ENCODE data around the gene TMEM176B. TPM values are rescaled to one million over a fixed set of nuclear protein-coding genes. Genes with fewer than 3 reads are reported as not detected.

Gene TMEM176B
- polyA plus RNA-seq, 3 donors, result 30.6 to 1,279 (median 415) TPM

DNA sequence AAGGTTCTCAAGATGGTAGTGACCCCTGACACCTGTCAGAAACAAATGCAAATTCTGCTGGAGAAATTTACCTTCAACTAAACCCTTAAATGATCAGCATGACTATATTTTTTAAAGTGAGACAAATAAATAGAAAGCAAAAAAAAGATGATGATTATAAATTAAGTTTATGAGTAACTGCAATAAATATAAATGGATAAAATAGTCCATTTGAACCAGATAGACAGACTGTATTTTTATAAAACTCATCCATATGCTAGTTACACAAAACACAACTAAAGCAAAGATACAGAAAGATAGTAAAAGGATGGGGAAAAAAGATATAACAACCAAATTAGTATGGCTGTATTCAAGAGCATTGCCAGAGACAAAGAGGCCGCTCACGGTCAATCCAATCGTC, 6.3 kb upstream of the TMEM176B start:
- no peak overlapping the region for H3K4me2 ChIP-seq (replicated peaks; ENCODE audit: extremely low read depth, low read length, poor library complexity, severe bottlenecking)
- Mint-ChIP-seq H3K9me3 (peaks cover 8 to 21% (median 16%) of the 10 kb centered on the region in 7 donors), H3K4me3 (no peak overlapping the region), H3K27me3 (ENCODE audit: low read depth in 3 of 3) (peaks cover 3 to 19% (median 14%) of the 10 kb centered on the region in 3 donors), H3K36me3 (peaks cover 37 to 46% of the 10 kb centered on the region in 2 donors), H3K4me1 (peaks cover 15% of the 10 kb centered on the region), H3K27ac (no peak overlapping the region)
- intact Hi-C loops (cut with micrococcal nuclease), result loop anchor here in 1 of 2 donors (5.0 kb wide), 1 partner anchor 34 kb away; no protein-coding TSS in a partner anchor
- H4K20me1 ChIP-seq (ENCODE audit: insufficient read depth, low read length), result peaks cover 11% of the 10 kb centered on the region
- TF ChIP-seq, protein P1, sequence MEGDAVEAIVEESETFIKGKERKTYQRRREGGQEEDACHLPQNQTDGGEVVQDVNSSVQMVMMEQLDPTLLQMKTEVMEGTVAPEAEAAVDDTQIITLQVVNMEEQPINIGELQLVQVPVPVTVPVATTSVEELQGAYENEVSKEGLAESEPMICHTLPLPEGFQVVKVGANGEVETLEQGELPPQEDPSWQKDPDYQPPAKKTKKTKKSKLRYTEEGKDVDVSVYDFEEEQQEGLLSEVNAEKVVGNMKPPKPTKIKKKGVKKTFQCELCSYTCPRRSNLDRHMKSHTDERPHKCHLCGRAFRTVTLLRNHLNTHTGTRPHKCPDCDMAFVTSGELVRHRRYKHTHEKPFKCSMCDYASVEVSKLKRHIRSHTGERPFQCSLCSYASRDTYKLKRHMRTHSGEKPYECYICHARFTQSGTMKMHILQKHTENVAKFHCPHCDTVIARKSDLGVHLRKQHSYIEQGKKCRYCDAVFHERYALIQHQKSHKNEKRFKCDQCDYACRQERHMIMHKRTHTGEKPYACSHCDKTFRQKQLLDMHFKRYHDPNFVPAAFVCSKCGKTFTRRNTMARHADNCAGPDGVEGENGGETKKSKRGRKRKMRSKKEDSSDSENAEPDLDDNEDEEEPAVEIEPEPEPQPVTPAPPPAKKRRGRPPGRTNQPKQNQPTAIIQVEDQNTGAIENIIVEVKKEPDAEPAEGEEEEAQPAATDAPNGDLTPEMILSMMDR (IDR thresholded peaks at IDR 0.05), result no peak
- DNase-seq, result no peak
- H3K27ac ChIP-seq (ENCODE audit: low read depth in 1 of 2, low read length in 2 of 2), result no peak overlapping the region
- H2AFZ ChIP-seq (ENCODE audit: insufficient read depth, low read depth, low read length, poor library complexity, severe bottlenecking), result no peak overlapping the region
- H3K4me3 ChIP-seq (replicated peaks in 1 of 3; ENCODE audit: low read depth in 2 of 3, low read length in 3 of 3), result no peak overlapping the region
- H3K36me3 ChIP-seq (replicated peaks in 1 of 2; ENCODE audit: control insufficient read depth in 1 of 2, insufficient read depth in 2 of 2, low read length in 2 of 2), result peaks cover 0 to 41% of the 10 kb centered on the region in 2 donors
- peaks cover 1 to 24% of the 10 kb centered on the region in 2 donors for H3K4me1 ChIP-seq (ENCODE audit: control insufficient read depth in 1 of 2, insufficient read depth in 2 of 2, low read length in 2 of 2)
- no peak overlapping the region for H3K9ac ChIP-seq (ENCODE audit: insufficient read depth, low read length, poor library complexity, severe bottlenecking)
- peaks cover 10% of the 10 kb centered on the region for H3K79me2 ChIP-seq (ENCODE audit: insufficient read depth, low read length)
- peaks cover 7 to 12% of the 10 kb centered on the region in 2 donors for H3K9me3 ChIP-seq (replicated peaks in 1 of 2; ENCODE audit: control insufficient read depth in 1 of 2, insufficient read depth in 1 of 2, low read length in 2 of 2)
- no CpG with 5 or more reads among the region's 3 CpGs for WGBS (ENCODE audit: insufficient coverage)
- H3K27me3 ChIP-seq (ENCODE audit: control insufficient read depth in 2 of 2, insufficient read depth in 2 of 2, low read length in 2 of 2), result peaks cover 0 to 9% of the 10 kb centered on the region in 2 donors

DNA sequence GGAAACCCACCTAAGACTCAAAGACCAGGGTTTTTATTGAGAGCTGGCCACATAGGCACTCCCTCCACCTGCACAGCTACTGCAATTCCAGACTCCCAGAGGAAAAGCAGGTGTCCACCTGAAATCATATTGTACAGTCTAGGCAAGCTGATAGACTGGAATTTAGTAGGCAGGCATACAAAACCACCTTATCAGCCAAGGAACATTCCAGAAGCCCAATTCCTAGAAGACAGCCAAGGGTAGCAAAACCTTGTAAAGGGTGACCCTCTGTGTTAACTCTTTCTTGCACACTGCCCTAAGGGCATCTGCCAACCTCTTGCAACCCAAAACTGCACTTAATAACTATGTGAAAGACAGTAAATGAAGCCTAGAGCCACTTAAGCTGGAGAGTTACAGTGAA, 5.7 kb upstream of the TMEM176B start:
- H2AFZ ChIP-seq (ENCODE audit: insufficient read depth, low read depth, low read length, poor library complexity, severe bottlenecking), result no peak overlapping the region
- H3K4me1 Mint-ChIP-seq, result peaks cover 21% of the 10 kb centered on the region
- no peak for DNase-seq
- peaks cover 8 to 21% (median 16%) of the 10 kb centered on the region in 7 donors for H3K9me3 Mint-ChIP-seq
- peaks cover 6 to 30% of the 10 kb centered on the region in 2 donors for H3K4me1 ChIP-seq (ENCODE audit: control insufficient read depth in 1 of 2, insufficient read depth in 2 of 2, low read length in 2 of 2)
- H3K9ac ChIP-seq (ENCODE audit: insufficient read depth, low read length, poor library complexity, severe bottlenecking), result no peak overlapping the region
- intact Hi-C loops (cut with micrococcal nuclease), result loop anchor here in 1 of 2 donors (5.0 kb wide), 1 partner anchor 34 kb away; no protein-coding TSS in a partner anchor
- H3K4me3 ChIP-seq (replicated peaks in 1 of 3; ENCODE audit: low read depth in 2 of 3, low read length in 3 of 3), result no peak overlapping the region
- H3K9me3 ChIP-seq (replicated peaks in 1 of 2; ENCODE audit: control insufficient read depth in 1 of 2, insufficient read depth in 1 of 2, low read length in 2 of 2), result peaks cover 7 to 12% of the 10 kb centered on the region in 2 donors
- peaks cover 11% of the 10 kb centered on the region for H4K20me1 ChIP-seq (ENCODE audit: insufficient read depth, low read length)
- H3K4me2 ChIP-seq (replicated peaks; ENCODE audit: extremely low read depth, low read length, poor library complexity, severe bottlenecking), result no peak overlapping the region
- H3K4me3 Mint-ChIP-seq, result no peak overlapping the region
- H3K79me2 ChIP-seq (ENCODE audit: insufficient read depth, low read length), result peaks cover 15% of the 10 kb centered on the region
- peaks cover 3 to 23% (median 20%) of the 10 kb centered on the region in 3 donors for H3K27me3 Mint-ChIP-seq (ENCODE audit: low read depth in 3 of 3)
- TF ChIP-seq, protein P1 (IDR thresholded peaks at IDR 0.05), result no peak
- H3K27me3 ChIP-seq (ENCODE audit: control insufficient read depth in 2 of 2, insufficient read depth in 2 of 2, low read length in 2 of 2), result peaks cover under 1 to 15% of the 10 kb centered on the region in 2 donors
- no peak overlapping the region for H3K27ac ChIP-seq (ENCODE audit: low read depth in 1 of 2, low read length in 2 of 2)
- H3K36me3 Mint-ChIP-seq, result peaks cover 39 to 46% of the 10 kb centered on the region in 2 donors
- no peak overlapping the region for H3K27ac Mint-ChIP-seq
- peaks cover 0 to 41% of the 10 kb centered on the region in 2 donors for H3K36me3 ChIP-seq (replicated peaks in 1 of 2; ENCODE audit: control insufficient read depth in 1 of 2, insufficient read depth in 2 of 2, low read length in 2 of 2)

Measured in CD14-positive monocyte (primary cell).